NCI-H526 (cell line): ENCODE results near the gene CCNH.

Experiments
- DNase-seq, 2 experiments: peaks; one replicate each; lab custom pipeline; 2025; lab: John Stamatoyannopoulos, UW

CCNH gene

DNA sequence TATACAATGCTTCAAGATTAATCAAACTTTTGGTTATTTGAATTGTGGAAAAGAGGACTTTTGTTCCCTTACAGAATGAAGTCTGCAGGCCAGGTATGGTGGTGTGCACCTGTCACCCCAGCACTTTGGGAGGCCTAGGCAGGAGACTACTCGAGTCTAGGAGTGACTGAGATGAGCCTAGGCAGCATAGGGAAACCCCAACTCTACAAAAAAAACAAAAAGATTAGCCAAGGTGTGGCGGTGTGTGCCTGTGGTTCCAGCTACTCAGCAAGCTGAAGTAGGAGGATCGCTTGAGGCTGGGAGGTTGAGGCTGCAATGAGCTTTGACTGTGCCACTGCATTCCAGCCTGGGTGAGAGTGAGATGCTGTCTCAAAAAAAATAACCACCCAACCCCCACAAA lies 9.3 kb downstream of the CCNH start:
- no peak for DNase-seq

DNA sequence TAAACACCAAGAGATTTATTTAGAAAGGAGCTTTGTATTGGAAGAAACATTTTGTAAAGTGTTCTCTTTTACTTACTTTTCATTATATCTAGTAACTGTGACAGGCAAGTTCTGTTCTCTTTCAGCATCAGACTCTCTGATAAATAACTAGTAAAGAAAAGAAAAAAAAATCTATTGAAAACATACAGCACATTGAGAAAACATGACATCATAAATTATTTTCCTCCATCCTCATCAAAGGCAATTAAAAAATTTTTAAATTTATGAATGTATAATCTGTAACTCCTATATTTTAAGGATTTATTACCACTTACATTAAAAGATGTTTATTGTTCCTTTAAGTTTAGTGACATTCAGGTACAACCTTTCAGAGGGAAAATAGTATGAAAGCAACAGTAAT lies 11.1 kb downstream of the CCNH start:
- no peak for DNase-seq

DNA sequence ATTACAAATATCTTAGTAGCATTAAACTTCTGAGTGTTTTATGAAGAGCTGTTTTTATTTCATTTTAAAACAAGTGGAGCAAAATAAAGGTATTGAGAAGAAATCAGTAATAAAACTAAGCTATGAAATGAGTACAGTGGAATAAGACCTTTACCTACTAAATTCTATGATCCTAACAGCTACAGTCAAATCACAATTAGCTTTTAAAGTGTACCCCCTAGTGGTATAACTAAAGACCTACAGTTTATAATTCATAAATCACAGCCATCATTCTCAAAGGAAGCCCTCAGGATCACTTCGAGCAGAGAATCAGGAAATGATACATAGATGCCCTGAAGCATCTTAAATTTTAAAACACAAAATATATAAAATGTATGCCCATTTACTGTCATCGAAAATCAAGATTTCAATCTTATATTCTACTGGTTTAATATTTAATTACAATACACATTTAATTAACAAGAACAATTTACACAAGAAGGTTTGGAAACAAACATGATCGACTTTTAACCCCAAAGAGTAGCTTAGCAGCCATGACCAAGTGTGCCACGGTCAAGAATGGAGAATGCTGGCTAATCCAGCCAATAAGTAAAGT lies 12.3 kb downstream of the CCNH start:
- peak in 1 of 2 experiments; percentile 40 for DNase-seq

DNA sequence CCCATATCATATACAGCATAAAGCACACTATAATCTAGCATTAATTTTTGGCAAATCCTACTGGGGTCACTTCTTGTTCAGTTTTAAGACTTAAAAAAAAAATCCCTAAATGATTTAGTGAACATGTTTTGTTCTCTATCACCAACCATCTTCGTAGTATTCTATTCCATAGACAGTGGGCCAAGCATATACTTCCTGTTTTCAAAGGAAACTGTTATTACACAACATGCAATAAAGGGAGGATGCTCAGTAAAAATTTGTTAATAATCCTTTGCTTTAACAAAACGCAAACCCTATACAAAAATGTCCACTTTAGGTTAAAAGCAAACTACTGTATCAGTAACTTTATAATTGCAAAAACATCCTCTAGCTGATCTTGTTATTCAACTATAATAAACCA lies 13.0 kb downstream of the CCNH start:
- DNase-seq = no peak

DNA sequence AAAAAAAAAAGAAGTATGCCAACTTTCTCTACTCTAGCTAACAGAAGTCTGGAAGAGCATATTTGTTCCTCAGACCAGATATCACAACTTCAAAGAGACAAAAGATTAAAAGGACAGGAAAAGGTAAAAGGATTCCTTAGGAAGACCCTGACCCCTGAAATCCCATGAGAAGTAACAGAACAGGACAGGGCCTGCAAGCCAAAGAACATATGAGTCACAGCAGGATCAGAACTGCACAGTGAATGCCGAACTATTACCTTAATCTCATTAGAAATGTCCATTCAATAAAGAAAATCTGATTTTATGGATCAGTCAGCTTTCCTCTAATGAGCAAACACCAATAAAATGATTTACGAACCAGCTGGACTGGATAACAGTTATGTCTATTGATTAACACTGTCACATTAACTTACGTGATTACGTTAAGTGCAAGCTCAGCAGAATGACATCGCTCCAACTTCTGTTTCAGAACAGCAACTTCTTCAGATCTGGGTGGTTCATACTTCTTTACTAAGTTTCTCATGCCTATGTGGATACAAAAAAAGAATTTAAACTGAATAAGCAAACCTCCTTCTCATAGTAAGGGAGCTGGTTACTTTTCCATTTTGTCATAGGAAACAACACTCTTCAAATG lies 13.6 kb downstream of the CCNH start:
- no peak for DNase-seq

DNA sequence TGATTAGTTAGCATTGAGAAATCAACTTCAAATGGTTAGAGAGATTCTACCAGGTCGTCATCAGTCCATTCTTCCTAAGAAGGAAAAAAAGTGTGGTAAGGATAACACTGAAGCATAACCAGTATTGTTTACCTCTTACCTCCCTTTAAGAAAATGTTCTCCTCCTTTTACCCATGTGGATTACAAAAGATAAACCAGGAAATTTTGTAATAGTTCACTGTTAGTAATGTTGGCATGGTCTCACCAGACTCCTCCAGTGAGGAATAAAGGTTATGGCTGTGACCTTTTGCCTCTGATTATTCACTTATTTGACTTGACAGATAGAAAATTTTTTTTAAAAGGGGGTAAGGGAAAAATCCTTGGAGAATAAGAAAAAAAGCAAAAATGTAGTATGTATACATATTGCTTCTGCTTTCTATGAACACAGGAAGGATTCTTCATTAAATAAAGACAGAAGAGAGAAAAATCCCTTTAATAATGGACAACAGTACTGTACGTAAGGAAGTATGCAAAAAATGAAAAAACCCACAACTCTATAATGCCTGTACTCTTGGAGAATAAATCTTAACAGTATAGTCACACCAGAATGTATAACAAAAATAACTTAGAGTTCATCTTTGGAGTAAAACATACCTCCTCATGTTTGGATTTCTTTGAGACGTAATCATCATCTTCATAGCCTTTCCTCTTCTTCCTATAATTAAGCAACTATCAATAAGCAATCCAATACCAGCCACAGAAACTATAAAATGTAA lies 18.1 kb downstream of the CCNH start:
- DNase-seq = no peak

DNA sequence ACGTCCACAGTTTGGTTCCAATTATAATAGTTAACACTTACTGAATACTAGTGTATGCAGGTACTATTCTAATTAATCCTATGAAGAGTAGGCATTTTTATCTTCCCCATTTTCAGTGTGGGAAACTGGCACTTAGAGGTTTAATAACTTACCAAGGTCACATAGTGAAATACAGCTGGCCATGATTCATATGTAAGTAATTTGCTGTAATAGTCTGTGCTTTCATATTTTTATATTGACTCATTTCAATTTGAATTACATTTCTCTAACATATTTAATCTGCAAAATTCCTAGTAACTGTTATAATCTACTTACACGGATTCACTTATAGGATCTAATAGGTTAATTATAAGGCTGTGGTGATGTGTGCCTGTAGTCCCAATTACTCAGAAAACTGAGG lies 19.4 kb downstream of the CCNH start:
- DNase-seq = no peak

DNA sequence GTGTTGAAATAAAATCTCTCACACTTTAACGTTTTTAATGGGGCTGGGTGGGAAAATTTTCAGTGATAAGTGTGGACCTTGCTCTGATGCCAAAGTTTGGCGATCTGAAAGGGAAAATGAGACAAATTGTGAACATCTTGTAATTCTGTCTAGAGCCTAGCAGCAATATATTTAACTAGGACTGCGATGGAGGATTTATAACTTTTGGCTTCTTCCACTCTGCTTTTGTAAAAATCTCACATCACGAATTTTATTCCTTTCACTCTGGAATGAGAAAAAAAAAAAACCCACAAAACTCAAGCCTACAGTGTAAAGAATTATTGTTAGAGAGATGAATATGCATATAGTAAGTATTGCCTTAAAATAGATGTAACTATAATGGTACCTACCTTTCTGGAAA lies 19.9 kb downstream of the CCNH start:
- no peak for DNase-seq

DNA sequence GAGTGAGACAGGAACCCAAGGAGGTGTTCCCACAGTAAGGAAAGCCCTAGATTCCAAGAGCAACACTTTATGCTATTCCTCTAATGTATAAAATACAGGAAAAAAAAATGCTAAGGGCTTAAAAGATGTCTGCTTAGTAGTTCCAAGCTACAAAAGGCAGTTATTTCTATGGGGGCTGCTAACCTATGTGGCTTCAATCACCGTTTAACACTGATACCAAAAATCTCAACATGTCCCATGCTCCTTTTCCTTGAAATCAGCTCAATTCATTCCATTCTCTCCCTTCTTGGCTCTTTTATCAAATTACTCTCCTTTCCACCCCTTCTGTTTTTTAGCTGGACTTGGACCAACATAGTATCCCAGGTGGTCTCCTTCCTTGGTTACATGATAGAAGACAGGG lies 20.6 kb downstream of the CCNH start:
- no peak for DNase-seq

DNA sequence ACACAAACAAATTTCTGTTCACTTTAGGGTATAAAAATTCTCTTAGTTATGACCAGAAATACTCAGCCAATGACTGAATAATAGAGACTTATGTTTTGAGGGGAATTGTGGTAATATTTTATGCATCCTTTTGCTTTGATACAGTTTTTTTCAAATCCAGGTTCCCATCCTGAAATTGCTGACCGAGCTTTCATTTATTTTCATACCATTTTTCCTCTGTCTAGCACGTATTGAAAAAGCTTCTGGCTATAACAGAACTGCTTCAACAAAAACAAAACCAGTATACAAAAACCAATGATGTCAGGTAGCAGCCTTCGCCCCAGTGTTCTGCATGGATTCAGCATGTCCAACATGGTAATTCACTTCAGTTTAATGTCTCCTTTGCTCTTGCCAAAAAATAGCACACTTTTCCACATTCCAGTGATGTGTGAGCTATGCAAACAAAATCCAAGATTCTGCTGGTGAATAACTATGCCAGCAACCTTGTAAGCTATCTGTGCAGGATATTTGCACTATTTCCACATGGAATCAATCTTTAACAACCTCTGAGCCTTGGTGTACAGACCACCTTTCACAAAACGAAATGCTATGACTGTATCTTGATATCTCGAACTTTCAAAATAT lies 22.0 kb downstream of the CCNH start:
- no peak for DNase-seq

DNA sequence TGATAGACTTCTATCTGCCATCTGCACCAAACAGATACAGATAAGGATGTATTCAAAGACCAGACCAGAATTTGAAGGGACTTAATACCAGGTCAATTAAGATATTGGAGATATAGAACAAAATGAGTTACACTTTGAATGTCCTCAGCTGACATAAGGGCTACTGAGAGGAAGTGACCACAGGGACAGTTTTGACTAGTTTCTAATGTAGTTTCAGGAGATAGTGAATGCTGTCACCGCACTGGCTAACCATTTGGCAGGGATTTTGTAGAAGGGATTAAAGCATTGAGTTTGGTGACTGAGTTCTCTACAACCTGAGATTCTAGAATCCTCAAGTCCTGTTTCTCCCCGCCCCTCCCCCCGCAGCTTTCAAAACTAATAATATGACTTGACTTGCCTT lies 22.7 kb downstream of the CCNH start:
- no peak for DNase-seq

DNA sequence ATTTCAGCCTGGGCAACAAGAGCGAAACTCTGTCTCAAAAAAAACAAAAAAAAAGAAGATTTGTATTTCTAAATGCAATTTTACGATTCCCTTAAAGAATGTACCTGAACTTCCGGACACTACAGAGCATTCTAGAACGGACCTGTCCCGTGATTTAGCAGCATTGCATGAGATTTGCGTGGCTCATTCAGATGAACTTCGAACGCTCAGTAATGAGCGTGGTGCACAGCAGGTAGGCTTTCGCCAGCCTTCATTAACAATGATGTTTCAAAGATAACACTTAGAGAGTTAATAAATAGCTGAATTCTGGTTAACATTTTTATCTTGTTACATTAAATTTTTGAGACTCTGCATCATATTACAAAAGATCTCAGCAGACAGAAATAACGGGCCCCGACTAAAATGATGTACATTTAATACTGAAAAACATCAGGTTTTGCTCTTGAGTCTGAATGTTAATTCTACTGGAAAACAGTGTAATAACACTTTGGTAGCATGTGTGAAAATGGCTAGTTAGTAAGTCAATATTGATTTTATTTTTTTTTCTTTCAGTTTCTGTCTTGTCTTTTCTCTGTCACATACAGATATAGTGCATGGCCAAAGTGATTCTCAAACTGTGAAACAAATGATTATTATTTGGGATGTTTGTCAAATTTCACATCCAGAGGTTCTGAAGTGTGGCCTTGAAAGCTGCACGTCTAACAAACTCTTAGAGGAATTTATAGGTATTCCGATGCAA lies 23.3 kb downstream of the CCNH start:
- no peak for DNase-seq

DNA sequence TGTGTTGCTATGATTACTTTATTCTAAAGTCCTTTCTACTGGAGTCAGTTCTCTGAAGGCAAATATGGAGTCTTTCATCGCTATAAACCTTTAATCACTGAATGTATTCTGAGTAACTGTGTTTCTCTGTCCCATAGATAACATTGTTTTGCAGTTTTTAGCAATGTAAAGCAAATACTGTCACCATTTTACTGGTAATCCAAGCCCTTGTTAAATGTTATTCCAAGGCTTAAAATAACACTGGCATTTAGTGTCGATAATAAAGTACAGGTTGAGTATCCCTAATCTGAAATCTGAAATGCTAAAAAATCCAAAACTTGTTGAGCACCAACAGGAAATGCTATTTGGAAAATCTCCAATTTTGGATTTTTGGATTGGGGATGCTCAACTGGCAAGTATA lies 24.6 kb downstream of the CCNH start:
- no peak for DNase-seq

DNA sequence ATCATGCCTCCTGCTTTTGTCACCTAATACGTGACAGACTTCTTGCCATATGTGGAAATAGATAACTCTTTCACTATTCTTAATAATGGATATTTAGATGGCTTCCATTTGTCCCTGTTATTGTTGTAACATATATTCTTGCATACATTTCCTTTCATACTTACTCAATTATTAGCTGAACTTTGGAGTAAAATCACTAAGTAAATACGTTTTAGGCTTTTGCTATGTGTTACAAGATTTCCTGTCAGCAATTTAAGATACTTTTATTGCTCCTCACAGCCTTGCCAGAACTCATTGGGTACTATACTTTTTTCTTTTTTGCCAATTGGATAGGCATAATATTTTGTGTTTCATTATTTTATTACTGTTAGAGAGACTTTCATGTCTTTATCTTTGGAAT lies 26.9 kb downstream of the CCNH start:
- no peak for DNase-seq

DNA sequence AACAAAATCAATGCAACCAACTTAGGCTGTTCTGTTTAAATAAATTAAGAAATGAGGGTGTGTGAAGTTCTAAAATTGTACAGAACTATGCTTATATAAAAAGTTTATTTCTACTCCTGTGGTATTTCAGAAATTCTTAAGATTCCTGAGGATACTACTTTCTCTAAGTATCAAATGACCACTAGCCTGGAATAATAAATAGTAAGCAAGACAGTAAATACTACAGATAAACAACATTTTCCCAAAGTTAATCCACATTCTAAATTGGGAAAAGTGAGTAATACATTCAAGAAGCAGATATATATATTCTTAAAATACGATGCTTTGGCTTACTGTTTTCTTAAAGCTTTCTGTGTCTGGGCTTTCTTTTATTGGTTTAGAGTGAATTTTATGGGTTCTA lies 29.5 kb downstream of the CCNH start:
- DNase-seq = no peak

DNA sequence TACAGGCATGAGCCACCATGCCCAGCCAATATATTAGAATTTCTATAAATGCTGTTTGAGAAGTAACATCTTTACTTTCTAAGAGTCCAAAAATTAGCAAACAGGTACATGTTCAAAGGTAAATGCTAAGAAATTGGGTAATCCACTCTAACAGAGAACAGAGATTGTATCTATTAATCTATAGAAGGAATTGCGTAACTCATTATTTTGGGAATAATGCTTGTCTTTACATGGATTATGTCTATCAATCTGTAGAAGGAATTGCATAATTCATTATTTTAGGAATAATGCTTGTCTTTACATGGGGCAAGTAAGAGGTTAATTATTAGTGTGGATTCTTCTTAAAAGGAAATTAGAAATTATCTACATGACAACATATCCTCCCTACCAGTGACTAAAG lies 30.5 kb downstream of the CCNH start:
- DNase-seq = no peak

DNA sequence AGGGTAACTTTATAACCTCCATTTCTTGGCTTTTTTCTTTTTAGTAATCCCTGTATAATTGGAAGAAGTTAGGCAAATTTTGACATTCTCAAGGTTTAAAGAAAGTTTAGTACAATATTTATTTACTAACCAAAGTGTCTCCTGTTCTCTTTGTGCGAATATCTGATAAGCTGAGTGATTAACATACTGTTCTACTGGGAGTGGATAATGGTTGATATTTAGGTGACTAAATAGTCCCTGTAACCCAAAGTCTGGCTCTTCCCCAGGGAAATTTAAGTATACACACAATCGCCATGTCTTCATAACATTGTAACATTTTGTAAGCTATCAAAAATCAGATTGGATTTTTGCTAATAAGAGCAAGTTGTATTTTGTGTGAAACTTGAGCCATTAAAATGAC lies 40.0 kb downstream of the CCNH start:
- DNase-seq = no peak

DNA sequence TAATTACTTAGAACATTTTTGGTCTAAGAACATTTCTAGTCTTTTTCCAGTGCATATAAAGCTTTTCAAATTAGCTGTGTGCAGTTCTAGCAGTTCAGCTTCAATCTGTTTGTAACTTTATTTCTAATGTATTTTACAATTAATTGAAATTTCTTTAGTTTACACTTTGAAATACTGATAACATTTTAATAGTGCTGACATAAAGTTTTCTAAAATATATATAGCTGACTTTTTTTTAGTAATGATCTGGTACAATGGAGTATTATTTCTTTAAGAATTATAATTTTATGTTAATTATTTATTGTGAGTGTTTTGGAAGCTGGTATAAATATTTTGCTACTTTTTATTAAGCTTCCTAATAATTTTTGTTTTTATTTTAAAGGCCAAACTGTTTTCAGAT lies 43.3 kb downstream of the CCNH start:
- no peak for DNase-seq

DNA sequence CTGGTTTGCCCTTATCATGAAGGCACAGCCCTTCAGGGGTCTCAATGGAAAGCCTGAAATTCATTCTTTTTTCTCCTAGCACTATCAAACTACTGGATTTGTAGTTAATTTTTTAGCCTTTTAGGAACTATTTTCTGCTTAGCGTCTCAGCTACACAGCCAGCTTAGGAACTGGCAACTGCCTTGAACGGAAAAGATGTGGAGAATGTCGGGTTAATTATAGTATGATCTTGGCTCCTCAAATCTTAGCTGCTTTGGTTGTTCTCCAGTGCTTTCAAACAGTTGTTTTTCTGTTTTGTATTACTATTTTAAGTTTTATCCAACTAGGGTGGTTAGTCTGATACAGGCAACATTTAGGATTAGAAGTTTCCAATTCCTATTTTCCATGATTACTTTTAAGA lies 44.1 kb downstream of the CCNH start:
- DNase-seq = no peak

DNA sequence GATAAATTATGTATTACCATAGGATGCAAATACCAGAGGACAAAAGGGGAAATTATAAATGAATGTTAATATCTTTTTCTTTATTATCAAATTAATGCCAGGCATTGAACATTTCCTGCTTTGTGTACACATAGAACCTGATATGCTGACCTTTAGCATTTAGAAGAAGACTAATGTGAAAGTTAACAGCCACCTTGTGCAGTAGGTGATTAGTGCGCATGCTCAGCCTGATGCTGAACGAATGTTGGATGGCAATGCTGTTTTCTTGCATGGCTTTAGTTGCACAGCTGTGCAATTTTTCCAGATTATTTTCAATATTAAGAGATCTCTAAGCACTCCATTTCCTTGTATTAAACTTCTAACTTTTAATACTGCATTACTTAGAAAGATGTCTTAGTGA lies 45.5 kb downstream of the CCNH start:
- no peak for DNase-seq

DNA sequence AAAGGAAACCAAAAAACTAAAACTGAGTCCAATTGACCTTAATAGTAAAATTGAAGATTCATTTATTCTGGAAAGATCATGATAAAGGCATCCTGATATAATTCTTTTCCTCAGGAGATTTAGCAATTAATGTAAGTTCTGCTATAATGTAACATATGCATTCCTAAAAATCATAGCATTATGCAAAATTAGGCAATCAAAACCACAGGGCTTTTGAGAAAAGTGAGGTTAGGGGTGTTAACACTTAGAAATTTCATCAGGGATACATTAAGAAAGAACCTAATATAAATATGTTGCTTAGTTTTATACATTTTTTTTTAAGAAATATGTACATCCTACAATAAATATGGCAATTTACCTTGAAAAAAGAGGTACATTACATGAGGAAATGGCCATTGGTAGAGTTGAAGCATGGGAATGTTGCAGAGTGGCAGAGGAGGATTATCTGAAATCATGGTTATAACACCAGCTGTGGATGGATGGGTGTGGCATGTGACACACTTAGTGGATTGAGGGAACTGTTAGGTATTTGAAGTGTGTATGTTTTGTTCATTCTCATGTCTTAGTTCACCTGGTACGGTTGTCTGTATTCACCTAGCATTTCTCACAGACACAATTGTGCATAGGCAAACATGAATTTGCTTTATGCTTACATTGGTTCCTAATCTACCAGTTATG lies 51.1 kb downstream of the CCNH start:
- no peak for DNase-seq

DNA sequence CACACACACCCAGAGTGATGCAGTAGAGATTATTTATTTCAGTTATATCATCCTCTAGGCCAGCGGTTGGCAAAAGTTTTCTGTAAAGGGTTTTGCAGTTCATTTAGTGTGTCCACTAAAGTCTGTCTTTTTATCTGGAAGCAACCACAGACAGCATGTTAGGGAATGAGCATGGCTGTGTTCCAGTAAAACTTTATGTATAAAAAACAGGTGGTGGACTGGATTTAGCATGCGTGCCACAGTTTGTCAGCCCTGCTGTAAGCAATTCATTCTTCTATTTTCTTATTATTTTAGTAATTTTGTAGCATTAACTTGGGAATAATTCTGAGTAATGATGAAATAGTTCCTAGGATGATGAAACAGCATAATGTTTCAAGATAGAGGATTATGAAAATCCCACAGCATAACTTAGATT lies 51.7 kb downstream of the CCNH start:
- DNase-seq = no peak
